Uterus (tissue), 4 donors: ENCODE measurements around the gene PRR5L. TPM values are rescaled to one million over a fixed set of nuclear protein-coding genes. Genes with fewer than 3 reads are reported as not detected.
"Not testable (repeated sequence)": the region's sequence is repeated elsewhere in the genome, so short reads cannot be mapped to it uniquely, and the experiment has no call there.

Experiments used
- DNase-seq, 2 donors: peaks; one replicate each; pipeline ENCODE4 v3.0.0-alpha.2; 2019 to 2020
- H3K27ac ChIP-seq, 2 donors: fragments of 200-600 bp; sonication (generic); 1 replicate in 1 of 2; 2 replicates in 1 of 2; pipeline ENCODE4 v1.5.1; 2016 to 2018
- H3K27me3 ChIP-seq, 2 donors: fragments of 200-600 bp; sonication (generic); one replicate each; pipeline ENCODE4 v1.5.1; 2018 to 2019; ENCODE audit warnings: control low read depth in 1 of 2
- H3K36me3 ChIP-seq, 2 donors: fragments of 200-600 bp; sonication (generic); one replicate each; pipeline ENCODE4 v1.5.1; 2019; ENCODE audit warnings: control low read depth in 1 of 2
- H3K4me1 ChIP-seq, 2 donors: fragments of 200-600 bp; sonication (generic); one replicate each; pipeline ENCODE4 v1.5.1; 2018 to 2019; ENCODE audit warnings: control low read depth in 1 of 2
- H3K4me3 ChIP-seq, 2 donors: fragments of 200-600 bp; sonication (generic); 1 replicate in 1 of 2; 2 replicates in 1 of 2; pipeline ENCODE4 v1.5.1; 2018 to 2019; ENCODE audit warnings: mild to moderate bottlenecking in 1 of 2
- H3K9me3 ChIP-seq, 2 donors: fragments of 200-600 bp; sonication (generic); one replicate each; pipeline ENCODE4 v1.5.1; 2019; ENCODE audit warnings: control low read depth in 1 of 2
- CTCF ChIP-seq, 4 experiments: fragments of 200-600 bp in 2 of 4; fragments of 450-650 bp in 2 of 4; sonication (generic) in 2 of 4; IDR thresholded peaks; one replicate each; pipeline ENCODE4 v1.5.1; 2016 to 2019; ENCODE audit warnings: antibody characterized with exemption in 4 of 4, mild to moderate bottlenecking in 2 of 4, moderate library complexity in 1 of 4
- POLR2A ChIP-seq, 2 donors: fragments of 450-650 bp; IDR thresholded peaks; one replicate each; pipeline ENCODE4 v1.6.1; 2016; ENCODE audit warnings: antibody characterized with exemption in 2 of 2, mild to moderate bottlenecking in 1 of 2, moderate library complexity in 1 of 2
- intact Hi-C: fragments of 100-400 bp; cut with DNase I; formaldehyde crosslinking; loops from one replicate; pipeline ENCODE4 v1.15.1; 2023; ENCODE audit warnings: low total_unique reads
- total RNA-seq, 4 donors: library from RNA; depleted of rRNA in 3 of 4; stranded (reverse); fragments of >200 nt in 3 of 4; gene quantifications; one replicate each; pipeline versions ENCODE4 v1.1.0 to v1.2.4, GENCODE V29; 2014 to 2023
- donor health status: DM: yes; HTN: yes; CAD: no.

PRR5L gene
- total RNA-seq, 4 donors from 2014 or later, result 7.7 to 62.1 (median 27.8) TPM

GRCh38 chr11:36312611-36313472, 16.8 kb downstream of the PRR5L start:
- intact Hi-C loops, result no loop called here
- no peaks in the 10 kb centered on the region for H3K36me3 ChIP-seq
- no peak overlapping the region for H3K4me3 ChIP-seq
- TF ChIP-seq CTCF (IDR thresholded peaks at IDR 0.05) (no peak), POLR2A (IDR thresholded peaks at IDR 0.05) (no peak)
- no peaks in the 10 kb centered on the region for H3K9me3 ChIP-seq
- H3K27me3 ChIP-seq, result no peaks in the 10 kb centered on the region
- H3K4me1 ChIP-seq, result no peaks in the 10 kb centered on the region
- H3K27ac ChIP-seq, result no peak overlapping the region
- no peak for DNase-seq

- Histone ChIP-seq H3K27ac (no peak overlapping the region), H3K36me3 (no peaks in the 10 kb centered on the region), H3K4me1 (no peaks in the 10 kb centered on the region), H3K27me3 (no peaks in the 10 kb centered on the region), H3K9me3 (no peaks in the 10 kb centered on the region), H3K4me3 (no peak overlapping the region)
- no peak for TF ChIP-seq CTCF (IDR thresholded peaks at IDR 0.05)
- TF ChIP-seq POLR2A (IDR thresholded peaks at IDR 0.05), result no peak
- intact Hi-C loops, result no loop called here
- no peak for DNase-seq
These were observed 17.8 kb downstream of the PRR5L start for GRCh38 chr11:36313750-36314433.

- H3K27me3 ChIP-seq, result no peaks in the 10 kb centered on the region
- no peak for DNase-seq
- no peak overlapping the region for H3K27ac ChIP-seq
- TF ChIP-seq CTCF (IDR thresholded peaks at IDR 0.05) (no peak), POLR2A (IDR thresholded peaks at IDR 0.05) (no peak)
- H3K9me3 ChIP-seq, result no peaks in the 10 kb centered on the region
- no peaks in the 10 kb centered on the region for H3K36me3 ChIP-seq
- intact Hi-C loops, result no loop called here
- H3K4me3 ChIP-seq, result no peak overlapping the region
- H3K4me1 ChIP-seq, result no peaks in the 10 kb centered on the region
These were observed 18.3 kb downstream of the PRR5L start for GRCh38 chr11:36314434-36314767.

- no peak for DNase-seq
- Histone ChIP-seq H3K36me3 (no peaks in the 10 kb centered on the region), H3K4me1 (no peaks in the 10 kb centered on the region), H3K9me3 (no peaks in the 10 kb centered on the region), H3K27ac (no peak overlapping the region), H3K27me3 (no peaks in the 10 kb centered on the region), H3K4me3 (no peak overlapping the region)
- TF ChIP-seq CTCF (IDR thresholded peaks at IDR 0.05) (no peak), POLR2A (IDR thresholded peaks at IDR 0.05) (no peak)
- intact Hi-C loops, result no loop called here
These were observed 20.0 kb downstream of the PRR5L start for GRCh38 chr11:36316049-36316448.

GRCh38 chr11:36317992-36318391, 21.9 kb downstream of the PRR5L start:
- DNase-seq, result no peak
- H3K4me3 ChIP-seq, result no peak overlapping the region
- intact Hi-C loops, result no loop called here

GRCh38 chr11:36324956-36325355, 28.9 kb downstream of the PRR5L start:
- intact Hi-C loops, H3K9me3 ChIP-seq, H3K4me3 ChIP-seq, H3K27ac ChIP-seq, H3K4me1 ChIP-seq, H3K27me3 ChIP-seq, H3K36me3 ChIP-seq, DNase-seq: not testable (repeated sequence)

More at GRCh38 chr11:36317992-36318391, 21.9 kb downstream of the PRR5L start:
- H3K9me3 ChIP-seq, result no peaks in the 10 kb centered on the region
- no peaks in the 10 kb centered on the region for H3K4me1 ChIP-seq
- no peaks in the 10 kb centered on the region for H3K27me3 ChIP-seq
- H3K36me3 ChIP-seq, result no peaks in the 10 kb centered on the region
- TF ChIP-seq POLR2A (IDR thresholded peaks at IDR 0.05) (no peak), CTCF (IDR thresholded peaks at IDR 0.05) (no peak)
- no peak overlapping the region for H3K27ac ChIP-seq

GRCh38 chr11:36325403-36325802, 29.3 kb downstream of the PRR5L start:
- H3K27me3 ChIP-seq, H3K36me3 ChIP-seq, H3K4me1 ChIP-seq, H3K9me3 ChIP-seq, H3K27ac ChIP-seq, intact Hi-C loops, H3K4me3 ChIP-seq, DNase-seq: not testable (repeated sequence)
